HL-60 (cell line): ENCODE measurements around the gene MESD.

Experiments used
- CTCF ChIP-seq: IDR thresholded peaks from one replicate; pipeline ENCODE4 v1.5.1; 2011; ENCODE audit warnings: low read length, control low read depth, inconsistent platforms; ENCODE audit not compliant: insufficient read depth
- GABPA ChIP-seq: IDR thresholded peaks from 2 replicates; pipeline ENCODE4 v1.6.1; 2012; ENCODE audit warnings: low read depth
- POLR2AphosphoS5 ChIP-seq: IDR thresholded peaks from 2 replicates; pipeline ENCODE4 v1.6.1; 2012; ENCODE audit warnings: low read depth
- REST ChIP-seq: IDR thresholded peaks from 2 replicates; pipeline ENCODE4 v1.6.1; 2012; ENCODE audit warnings: low read depth; ENCODE audit not compliant: insufficient replicate concordance
- SPI1 ChIP-seq: IDR thresholded peaks from 2 replicates; pipeline ENCODE4 v1.6.1; 2012; ENCODE audit warnings: low read depth, mild to moderate bottlenecking, borderline replicate concordance

- no peak for TF ChIP-seq CTCF
- TF ChIP-seq REST: no peak
- TF ChIP-seq POLR2AphosphoS5: no peak
- no peak for TF ChIP-seq GABPA
- no peak for TF ChIP-seq SPI1
Measured at GRCh38 chr15:80998251-80998650, 8.6 kb upstream of the MESD start.
